ENCODE data around the gene SLC5A6. TPM values are rescaled to one million over a fixed set of nuclear protein-coding genes. Genes with fewer than 3 reads are reported as not detected.

The SLC5A6 gene
- polyA plus RNA-seq, 1 experiment: 33.7 TPM

GRCh38 chr2:27249159-27249890 lies 37.3 kb upstream of the SLC5A6 start:
- POLR2A ChIA-PET: no interaction called here
- H3K4me3 ChIP-seq (ENCODE audit: low read depth, low read length): no peak overlapping the region
- 0 out of 2 replicates have a peak, but pooled peaks cover 1% of the 10 kb centered on the region for H3K36me3 ChIP-seq (ENCODE audit: control insufficient read depth, insufficient read depth, low read length)
- CTCF ChIA-PET: interaction anchor here (0.8 to 4.3 kb wide), 9 partner anchors 9 to 56 kb away, joined by 3 to 24 read pairs (median 4); partner anchors contain the start of gene TRIM54
- no peak for DNase-seq (ENCODE audit: low read depth)
- peaks cover 13% of the 10 kb centered on the region for H3K27me3 ChIP-seq (ENCODE audit: control insufficient read depth, insufficient read depth, low read length)
- no peak for TF ChIP-seq CTCF (IDR thresholded peaks at IDR 0.05; ENCODE audit: insufficient read depth, low read depth, low read length)

DNA sequence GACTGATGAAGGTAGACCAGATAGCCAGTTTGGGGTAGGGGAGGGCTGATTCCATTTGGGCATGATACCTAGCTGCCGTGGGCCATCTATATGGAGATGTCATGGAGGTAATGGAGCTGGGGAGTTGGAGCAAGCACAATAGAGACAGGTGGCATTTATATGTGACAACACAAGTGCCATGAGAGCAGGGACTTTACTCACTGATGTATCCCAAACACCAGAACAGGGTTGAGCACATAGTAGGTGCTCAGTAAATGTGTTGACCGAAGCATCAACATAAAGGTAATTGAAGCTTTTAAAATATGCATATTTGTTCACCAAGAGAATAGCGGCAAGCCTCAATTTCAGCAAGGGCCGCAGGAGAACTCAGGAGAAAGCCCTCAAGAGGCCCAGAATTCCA lies 35.8 kb upstream of the SLC5A6 start:
- no peak for TF ChIP-seq CTCF (IDR thresholded peaks at IDR 0.05; ENCODE audit: insufficient read depth, low read depth, low read length)
- DNase-seq (ENCODE audit: low read depth): no peak
- POLR2A ChIA-PET: no interaction called here
- Histone ChIP-seq H3K4me3 (ENCODE audit: low read depth, low read length) (no peak overlapping the region), H3K27me3 (ENCODE audit: control insufficient read depth, insufficient read depth, low read length) (peaks cover 13% of the 10 kb centered on the region), H3K36me3 (ENCODE audit: control insufficient read depth, insufficient read depth, low read length) (peaks cover 3% of the 10 kb centered on the region; the same call in 1 of the 2 replicates)
- CTCF ChIA-PET: interaction anchor here (0.5 to 4.3 kb wide), 5 partner anchors 17 to 57 kb away, joined by 3 to 24 read pairs (median 4); partner anchors contain the start of gene TRIM54

- no peak for TF ChIP-seq CTCF (IDR thresholded peaks at IDR 0.05; ENCODE audit: insufficient read depth, low read depth, low read length)
- Histone ChIP-seq H3K27me3 (ENCODE audit: control insufficient read depth, insufficient read depth, low read length) (peaks cover 2% of the 10 kb centered on the region; the same call in 1 of the 2 replicates), H3K36me3 (ENCODE audit: control insufficient read depth, insufficient read depth, low read length) (peaks cover 18% of the 10 kb centered on the region), H3K4me3 (ENCODE audit: low read depth, low read length) (no peak overlapping the region)
- ChIA-PET POLR2A (no interaction called here), CTCF (interaction anchor here (1.0 to 2.0 kb wide), 2 partner anchors 19 to 34 kb away, joined by 3 to 5 read pairs; no protein-coding TSS in a partner anchor)
- DNase-seq (ENCODE audit: low read depth): no peak
Measured at GRCh38 chr2:27245626-27246025, 33.6 kb upstream of the SLC5A6 start.

- CTCF ChIA-PET: interaction anchor here (0.7 to 2.0 kb wide), 3 partner anchors 17 to 35 kb away, joined by 3 to 5 read pairs (median 3); no protein-coding TSS in a partner anchor
- DNase-seq (ENCODE audit: low read depth): no peak
Measured at GRCh38 chr2:27245116-27245515, 33.0 kb upstream of the SLC5A6 start.

More at GRCh38 chr2:27245116-27245515, 33.0 kb upstream of the SLC5A6 start:
- Histone ChIP-seq H3K36me3 (ENCODE audit: control insufficient read depth, insufficient read depth, low read length) (peaks cover 22% of the 10 kb centered on the region), H3K4me3 (ENCODE audit: low read depth, low read length) (no peak overlapping the region), H3K27me3 (ENCODE audit: control insufficient read depth, insufficient read depth, low read length) (no peaks in the 10 kb centered on the region)
- TF ChIP-seq CTCF (IDR thresholded peaks at IDR 0.05; ENCODE audit: insufficient read depth, low read depth, low read length): no peak
- POLR2A ChIA-PET: no interaction called here

Measured in BJ (cell line).